Breast epithelium (tissue), 4 donors: ENCODE results near the gene PFKL. TPM values are rescaled to one million over a fixed set of nuclear protein-coding genes. Genes with fewer than 3 reads are reported as not detected.

Source experiments
- DNase-seq, 2 donors: peaks; one replicate each; pipeline ENCODE4 v3.0.0-alpha.2; 2019; ENCODE audit warnings: low spot score in 2 of 2
- H3K27ac ChIP-seq, 2 donors: fragments of 200-600 bp; sonication (generic) in 1 of 2; one replicate each; pipeline ENCODE4 v1.5.1; 2016 to 2019; ENCODE audit warnings: mild to moderate bottlenecking in 1 of 2
- H3K27me3 ChIP-seq, 2 donors: fragments of 200-600 bp; sonication (generic) in 1 of 2; one replicate each; pipeline versions ENCODE4 v1.5.1 to v1.6.0; 2017 to 2019; ENCODE audit warnings: control low read depth in 1 of 2, mild to moderate bottlenecking in 1 of 2
- H3K36me3 ChIP-seq: fragments of 200-600 bp; one replicate; pipeline ENCODE4 v1.5.1; 2019
- H3K4me1 ChIP-seq, 2 donors: fragments of 200-600 bp; sonication (generic); one replicate each; pipeline ENCODE4 v1.5.1; 2016 to 2019; ENCODE audit warnings: control low read depth in 1 of 2
- H3K4me3 ChIP-seq, 3 donors: fragments of 200-600 bp; sonication (generic); 1 replicate in 2 of 3; 2 replicates in 1 of 3; pipeline ENCODE4 v1.5.1; 2016 to 2019; ENCODE audit warnings: mild to moderate bottlenecking in 3 of 3, moderate library complexity in 2 of 3
- H3K9me3 ChIP-seq, 2 donors: fragments of 200-600 bp; sonication (generic) in 1 of 2; one replicate each; pipeline ENCODE4 v1.5.1; 2016 to 2019; ENCODE audit warnings: control low read depth in 1 of 2
- POLR2A ChIP-seq: fragments of 450-650 bp; IDR thresholded peaks from one replicate; pipeline ENCODE4 v1.6.1; 2016; ENCODE audit warnings: antibody characterized with exemption, mild to moderate bottlenecking, moderate library complexity
- POLR2AphosphoS5 ChIP-seq, 3 donors: sonication (generic); formaldehyde crosslinking; IDR thresholded peaks; one replicate each; pipeline ENCODE4 v1.6.1; 2017; ENCODE audit warnings: antibody characterized with exemption in 3 of 3
- intact Hi-C: fragments of 100-400 bp; cut with DNase I; formaldehyde crosslinking; loops from one replicate; pipeline ENCODE4 v1.15.1; 2023; ENCODE audit warnings: low total_unique reads
- total RNA-seq, 3 donors: library from RNA; depleted of rRNA; stranded (reverse); fragments of >200 nt; gene quantifications; one replicate each; pipeline ENCODE4 v1.1.0, GENCODE V29; 2016
- TF ChIP-seq, protein P1 (sequence below), 3 donors: fragments of 450-650 bp; IDR thresholded peaks; one replicate each; pipeline ENCODE4 v1.5.1; 2016 to 2017; ENCODE audit warnings: antibody characterized with exemption in 3 of 3, mild to moderate bottlenecking in 3 of 3, moderate library complexity in 3 of 3

Gene PFKL
- total RNA-seq, 3 donors from 2014 or later = 80.9 to 101 (median 97.9) TPM

GRCh38 chr21:44271558-44272283, 28.1 kb upstream of the PFKL start:
- Histone ChIP-seq H3K36me3 (no peaks in the 10 kb centered on the region), H3K4me3 (no peak overlapping the region), H3K27me3 (no peaks in the 10 kb centered on the region), H3K27ac (no peak overlapping the region), H3K4me1 (no peaks in the 10 kb centered on the region), H3K9me3 (no peaks in the 10 kb centered on the region)
- TF ChIP-seq, protein P1, sequence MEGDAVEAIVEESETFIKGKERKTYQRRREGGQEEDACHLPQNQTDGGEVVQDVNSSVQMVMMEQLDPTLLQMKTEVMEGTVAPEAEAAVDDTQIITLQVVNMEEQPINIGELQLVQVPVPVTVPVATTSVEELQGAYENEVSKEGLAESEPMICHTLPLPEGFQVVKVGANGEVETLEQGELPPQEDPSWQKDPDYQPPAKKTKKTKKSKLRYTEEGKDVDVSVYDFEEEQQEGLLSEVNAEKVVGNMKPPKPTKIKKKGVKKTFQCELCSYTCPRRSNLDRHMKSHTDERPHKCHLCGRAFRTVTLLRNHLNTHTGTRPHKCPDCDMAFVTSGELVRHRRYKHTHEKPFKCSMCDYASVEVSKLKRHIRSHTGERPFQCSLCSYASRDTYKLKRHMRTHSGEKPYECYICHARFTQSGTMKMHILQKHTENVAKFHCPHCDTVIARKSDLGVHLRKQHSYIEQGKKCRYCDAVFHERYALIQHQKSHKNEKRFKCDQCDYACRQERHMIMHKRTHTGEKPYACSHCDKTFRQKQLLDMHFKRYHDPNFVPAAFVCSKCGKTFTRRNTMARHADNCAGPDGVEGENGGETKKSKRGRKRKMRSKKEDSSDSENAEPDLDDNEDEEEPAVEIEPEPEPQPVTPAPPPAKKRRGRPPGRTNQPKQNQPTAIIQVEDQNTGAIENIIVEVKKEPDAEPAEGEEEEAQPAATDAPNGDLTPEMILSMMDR (IDR thresholded peaks at IDR 0.05) = no peak
- no peak for TF ChIP-seq POLR2AphosphoS5 (IDR thresholded peaks at IDR 0.05)
- no peak for TF ChIP-seq POLR2A
- no peak for DNase-seq
- intact Hi-C loops = no loop called here

GRCh38 chr21:44272284-44272858, 27.5 kb upstream of the PFKL start:
- no peak for TF ChIP-seq POLR2AphosphoS5 (IDR thresholded peaks at IDR 0.05)
- TF ChIP-seq POLR2A = no peak
- TF ChIP-seq, protein P1 (IDR thresholded peaks at IDR 0.05) = no peak
- Histone ChIP-seq H3K27me3 (no peaks in the 10 kb centered on the region), H3K27ac (no peak overlapping the region), H3K9me3 (no peaks in the 10 kb centered on the region), H3K4me3 (no peak overlapping the region), H3K4me1 (no peaks in the 10 kb centered on the region), H3K36me3 (no peaks in the 10 kb centered on the region)
- intact Hi-C loops = no loop called here
- no peak for DNase-seq

- no peak for DNase-seq
- H3K4me1 ChIP-seq = no peaks in the 10 kb centered on the region
- intact Hi-C loops = no loop called here
- H3K27me3 ChIP-seq = no peaks in the 10 kb centered on the region
- TF ChIP-seq POLR2AphosphoS5 (IDR thresholded peaks at IDR 0.05) (no peak), POLR2A (no peak)
- TF ChIP-seq, protein P1 (IDR thresholded peaks at IDR 0.05) = no peak
- H3K27ac ChIP-seq = no peak overlapping the region
- no peaks in the 10 kb centered on the region for H3K9me3 ChIP-seq
- no peaks in the 10 kb centered on the region for H3K36me3 ChIP-seq
- H3K4me3 ChIP-seq = no peak overlapping the region
Measured at GRCh38 chr21:44273046-44273445, 26.8 kb upstream of the PFKL start.

DNA sequence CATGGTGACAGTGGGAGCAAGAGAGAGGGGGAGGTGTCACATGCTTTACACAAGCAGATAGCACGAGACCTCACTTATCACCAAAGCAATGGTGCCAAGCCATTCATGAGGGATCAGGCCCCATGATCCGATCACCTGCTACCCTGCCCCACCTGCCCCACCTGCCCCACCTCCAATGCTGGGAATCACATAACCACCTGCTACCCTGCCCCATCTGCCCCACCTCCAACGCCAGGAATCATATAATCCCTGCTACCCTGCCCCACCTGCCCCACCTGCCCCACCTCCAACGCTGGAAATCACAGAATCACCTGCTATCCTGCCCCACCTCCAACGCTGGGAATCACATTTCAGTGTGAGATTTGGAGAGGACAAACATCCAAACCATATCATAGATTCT, 24.8 kb upstream of the PFKL start:
- intact Hi-C loops = no loop called here
- Histone ChIP-seq H3K9me3 (no peaks in the 10 kb centered on the region), H3K36me3 (no peaks in the 10 kb centered on the region), H3K4me3 (no peak overlapping the region), H3K27ac (no peak overlapping the region), H3K4me1 (no peaks in the 10 kb centered on the region), H3K27me3 (no peaks in the 10 kb centered on the region)
- TF ChIP-seq POLR2AphosphoS5 (IDR thresholded peaks at IDR 0.05) (no peak), POLR2A (no peak)
- TF ChIP-seq, protein P1 (IDR thresholded peaks at IDR 0.05) = no peak
- DNase-seq = no peak
